NAMALWA (cell line): ENCODE data around the gene SEMA4C.
"Not testable (repeated sequence)": the region's sequence is repeated elsewhere in the genome, so short reads cannot be mapped to it uniquely, and the experiment has no call there.

ENCODE experiments used
- DNase-seq: peaks from one replicate; pipeline ENCODE4 v3.0.0-alpha.2; 2015; ENCODE audit warnings: low spot score

Gene SEMA4C

DNA sequence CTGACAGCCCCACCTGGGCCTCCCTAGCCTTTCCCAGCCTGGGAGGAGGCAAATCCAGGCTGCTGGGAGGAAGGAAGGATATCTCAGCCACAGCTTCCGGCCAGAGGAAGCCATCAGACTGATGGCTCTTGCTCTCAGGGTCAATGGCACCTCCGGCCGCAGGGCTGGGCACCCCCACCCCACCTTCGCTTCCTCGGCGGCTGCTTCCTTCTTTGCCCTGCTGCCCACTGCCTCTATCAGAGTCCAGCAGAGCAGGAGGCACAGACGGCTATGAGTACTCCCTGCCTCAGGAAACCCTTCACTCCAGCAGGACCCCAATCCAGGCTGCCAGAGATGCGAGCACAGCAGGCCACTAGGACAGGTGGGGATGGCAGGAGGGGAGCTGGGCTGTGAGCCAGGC is 3.3 kb downstream of the SEMA4C start:
- no peak for DNase-seq

DNA sequence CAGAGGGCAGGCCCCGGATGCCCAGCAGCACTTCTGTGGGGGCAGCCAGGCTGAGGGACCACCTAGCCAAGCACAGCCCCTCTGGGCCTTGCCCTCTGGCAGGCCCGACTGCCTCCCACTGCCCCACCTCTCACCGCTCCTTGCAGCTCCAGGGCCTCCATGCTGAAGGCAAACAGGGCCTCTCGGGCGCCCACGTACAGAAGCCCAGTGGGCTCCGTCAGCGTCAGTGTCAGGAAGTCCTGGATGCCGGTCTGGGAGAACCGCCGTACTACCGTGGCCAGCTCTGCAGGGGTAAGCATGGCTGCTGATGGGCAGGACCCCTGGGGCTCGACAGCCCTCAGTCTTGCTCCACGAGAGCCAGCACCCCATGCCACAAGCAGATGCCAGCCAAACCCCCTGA is 3.7 kb downstream of the SEMA4C start:
- DNase-seq = no peak

DNA sequence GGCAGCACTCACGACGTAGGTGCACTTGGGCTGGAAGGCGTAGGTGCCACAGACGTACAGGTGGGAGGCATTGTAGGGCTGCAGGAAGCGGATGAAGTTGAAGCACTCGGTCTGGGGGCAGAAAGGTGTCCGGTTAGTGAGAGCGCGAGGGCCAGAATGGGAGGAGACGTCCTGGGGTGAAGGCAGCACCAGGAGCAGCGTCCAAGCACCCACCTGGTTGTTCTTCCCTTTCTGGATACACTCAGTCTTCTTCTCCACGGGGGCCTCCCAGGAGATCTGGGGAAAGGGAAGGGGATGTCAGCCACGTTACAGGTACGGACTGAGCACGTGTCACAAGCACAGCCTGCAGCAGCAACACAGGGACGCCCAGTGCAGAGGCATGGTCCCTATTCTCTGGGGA is 4.2 kb downstream of the SEMA4C start:
- DNase-seq = no peak

DNA sequence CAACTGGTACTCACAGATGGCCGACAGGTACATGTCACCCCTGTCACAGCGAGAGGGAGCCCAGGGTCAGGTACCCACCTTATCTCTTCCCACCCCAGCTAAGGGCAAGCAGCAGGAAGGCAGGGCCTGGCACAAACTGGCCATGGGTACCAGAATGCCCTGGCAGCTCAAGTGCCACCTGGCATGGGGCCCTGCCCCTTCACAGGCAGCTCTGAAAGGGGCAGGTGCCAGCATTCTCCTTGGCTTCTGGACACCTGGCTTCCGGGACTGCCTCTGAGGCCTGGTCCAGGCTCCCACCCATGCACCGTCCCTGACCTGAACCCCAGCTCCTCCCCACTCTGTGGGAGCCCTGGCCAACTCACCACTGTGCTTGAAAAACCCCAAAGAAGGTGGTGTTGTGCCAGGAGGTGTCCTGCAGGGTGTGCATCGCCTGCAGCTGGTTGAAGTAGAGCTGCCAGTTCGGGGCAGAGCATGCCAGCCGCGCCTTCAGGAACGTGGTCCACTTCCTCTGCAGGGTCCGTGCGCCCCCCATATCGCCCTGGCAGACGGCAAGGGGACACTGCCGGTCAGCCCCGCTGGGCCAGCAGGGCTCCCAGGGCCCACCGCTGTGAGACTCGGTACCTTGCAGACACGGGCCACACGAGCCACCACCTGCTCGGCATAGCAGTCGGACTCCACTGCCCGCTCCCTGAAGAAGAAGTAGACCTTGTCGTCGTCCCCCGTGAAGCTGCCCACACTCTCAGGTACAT is 5.4 kb downstream of the SEMA4C start:
- no peak for DNase-seq

DNA sequence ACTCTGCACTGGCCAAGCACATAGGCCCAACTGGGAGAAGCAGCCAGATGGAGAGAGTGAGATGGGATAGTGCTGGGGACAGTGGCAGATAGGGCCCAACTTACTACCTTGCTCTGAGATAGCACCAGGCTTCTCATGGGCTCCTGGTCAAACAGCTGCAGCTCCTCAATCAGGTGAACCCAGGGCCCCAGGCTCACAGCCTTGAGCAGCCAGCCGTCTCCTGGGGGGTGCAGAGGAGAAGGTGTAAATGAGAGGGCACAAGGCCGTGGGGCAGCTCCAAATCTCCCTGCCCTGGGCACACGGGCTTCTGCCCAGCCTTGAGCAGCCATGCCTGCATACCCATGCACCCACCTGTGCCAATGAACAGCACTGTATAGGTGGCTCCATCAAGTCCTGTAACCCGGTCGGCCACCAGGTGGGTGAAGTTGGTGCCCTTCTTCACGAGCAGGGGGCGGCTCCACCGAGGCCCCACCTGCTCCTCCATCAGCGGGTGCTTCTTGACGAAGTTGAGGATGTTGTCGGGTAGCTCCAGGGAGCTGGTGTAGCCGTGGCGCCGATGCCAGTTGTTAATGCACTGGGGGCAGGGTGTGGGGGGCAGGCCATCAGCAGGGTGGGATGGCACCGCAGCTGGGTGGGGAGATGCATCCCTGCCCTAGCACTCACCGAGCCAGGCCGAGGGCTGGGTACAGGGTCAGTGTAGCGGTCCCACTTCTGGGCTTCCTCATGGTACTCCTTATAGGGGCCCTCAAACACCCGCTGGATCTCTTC is 6.1 kb downstream of the SEMA4C start:
- no peak for DNase-seq

DNA sequence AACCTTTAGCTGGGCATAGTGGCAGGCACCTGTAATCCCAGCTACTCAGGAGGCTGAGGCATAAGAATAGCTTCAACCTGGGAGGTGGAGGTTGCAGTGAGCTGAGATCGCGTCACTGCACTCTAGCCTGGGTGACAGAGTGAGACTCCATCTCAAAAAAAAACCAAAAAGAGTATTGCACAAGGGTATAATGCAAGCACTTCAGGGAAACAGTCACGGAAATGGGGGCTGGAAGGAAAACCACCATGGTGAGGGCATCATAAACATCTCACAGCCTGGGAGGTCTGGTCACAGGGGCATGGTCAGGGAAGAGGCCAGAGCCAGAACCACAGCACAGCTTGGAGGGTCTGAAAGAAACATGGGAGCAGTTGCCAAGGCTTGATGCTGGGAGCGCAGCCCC is 6.8 kb downstream of the SEMA4C start:
- not testable (repeated sequence) for DNase-seq

DNA sequence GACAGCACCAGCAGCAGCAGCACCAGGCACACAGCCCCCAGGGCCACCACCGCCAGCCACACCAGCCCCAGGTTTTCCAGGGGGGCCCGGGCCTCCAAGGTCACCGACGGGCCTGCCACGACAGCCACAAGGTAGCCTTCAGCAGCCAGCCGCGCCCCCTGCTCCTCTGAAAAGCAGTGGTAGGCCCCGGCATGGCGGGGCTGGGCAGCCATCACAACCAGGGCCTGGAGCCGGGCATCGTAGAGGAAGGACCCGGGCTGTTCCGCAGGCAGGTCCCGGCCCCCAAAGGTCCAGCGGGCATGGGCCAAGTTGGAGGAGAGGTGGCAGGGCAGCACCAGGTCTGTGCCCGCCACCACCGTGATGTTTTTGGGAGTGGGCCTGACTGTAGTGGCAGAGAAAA is 8.8 kb downstream of the SEMA4C start:
- no peak for DNase-seq

DNA sequence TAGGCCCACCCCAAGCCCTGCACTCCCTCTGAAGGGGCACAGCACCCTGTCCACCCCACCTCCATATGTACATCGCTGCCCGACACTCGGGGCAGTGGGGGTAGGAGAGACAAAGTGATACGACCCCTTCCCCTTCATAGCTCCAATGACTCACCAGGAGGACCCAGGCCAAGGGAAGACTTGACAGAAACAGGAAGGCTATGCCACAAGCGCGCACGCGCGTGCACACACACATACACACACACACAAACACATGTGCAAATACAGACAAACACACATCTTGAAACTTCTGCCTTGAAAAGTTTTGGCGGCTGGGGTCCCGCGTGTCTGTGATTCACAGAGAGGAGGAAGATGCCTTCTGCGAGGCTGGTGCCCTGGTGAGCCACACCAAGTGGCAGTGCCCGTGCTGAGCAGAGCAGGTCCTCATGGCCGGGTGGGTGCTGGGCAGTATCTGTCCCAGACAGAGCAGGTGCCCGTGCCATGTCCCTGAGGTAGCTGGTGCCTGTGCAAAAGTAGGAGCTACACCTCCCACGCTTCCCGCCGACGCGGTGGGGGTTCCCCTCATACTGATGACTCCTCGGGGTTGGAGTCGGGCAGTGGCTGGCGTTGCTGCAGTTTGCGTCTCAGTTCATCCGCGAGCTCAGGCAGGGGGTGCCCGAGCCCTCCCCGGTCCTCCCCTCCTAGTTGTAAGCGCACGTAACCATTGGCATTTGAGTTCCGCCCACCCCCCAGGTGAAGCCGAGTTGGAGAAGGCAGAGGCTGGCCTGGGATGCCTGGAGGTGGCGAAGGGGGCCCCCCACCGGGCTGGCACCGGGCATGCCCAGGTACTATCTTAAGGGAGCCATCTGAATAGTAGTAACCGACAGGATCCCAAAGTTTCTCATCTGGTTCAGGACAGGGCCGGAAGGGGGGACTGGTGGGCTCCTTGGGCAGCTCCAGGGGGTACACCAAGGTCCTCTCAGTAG is 9.5 kb downstream of the SEMA4C start:
- no peak for DNase-seq

DNA sequence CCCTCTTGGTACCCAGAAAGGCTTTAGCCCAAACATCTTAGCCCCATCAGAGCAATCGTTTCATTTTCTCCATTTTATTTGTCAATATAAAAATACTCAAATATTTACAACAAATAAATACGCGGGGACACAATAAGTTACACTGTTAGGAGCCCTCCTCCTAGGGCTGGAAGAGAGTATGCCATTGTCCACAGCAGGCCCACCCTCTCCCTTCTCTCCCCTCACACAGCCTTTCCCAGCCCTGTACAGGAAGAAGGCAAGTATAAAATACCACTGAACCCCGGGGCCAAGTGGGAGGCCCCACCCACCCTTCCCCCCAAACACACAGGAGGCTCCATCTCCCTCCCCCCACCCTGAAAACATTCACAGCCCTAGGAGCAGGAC is 10.2 kb downstream of the SEMA4C start:
- no peak for DNase-seq

DNA sequence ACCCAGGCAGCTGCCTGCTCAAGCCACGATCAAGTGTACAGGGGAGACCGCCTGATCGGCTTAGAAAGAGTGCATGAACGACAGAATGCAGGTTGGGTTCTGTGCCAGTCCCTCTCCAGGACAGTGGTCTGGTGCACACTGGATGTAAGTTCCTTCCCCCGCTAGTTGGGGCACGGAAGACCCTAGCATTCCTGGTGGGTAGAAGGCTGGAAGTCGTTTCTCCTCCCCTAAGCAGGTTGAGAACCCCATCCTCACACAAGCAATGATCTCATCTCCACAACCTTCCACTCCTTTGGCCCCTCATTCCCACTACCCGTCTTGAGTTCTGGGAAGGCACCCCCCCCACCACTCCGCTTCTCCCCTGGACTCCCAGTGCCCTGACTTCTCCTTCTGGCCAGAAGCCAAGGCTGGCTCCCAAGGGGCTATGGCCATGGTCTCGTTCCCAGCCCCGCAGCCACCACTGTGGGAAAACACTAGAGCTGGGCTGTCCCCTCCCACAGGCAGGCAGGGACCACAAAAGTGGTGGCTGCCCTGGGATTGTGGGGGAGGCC is 10.7 kb downstream of the SEMA4C start:
- no peak for DNase-seq

DNA sequence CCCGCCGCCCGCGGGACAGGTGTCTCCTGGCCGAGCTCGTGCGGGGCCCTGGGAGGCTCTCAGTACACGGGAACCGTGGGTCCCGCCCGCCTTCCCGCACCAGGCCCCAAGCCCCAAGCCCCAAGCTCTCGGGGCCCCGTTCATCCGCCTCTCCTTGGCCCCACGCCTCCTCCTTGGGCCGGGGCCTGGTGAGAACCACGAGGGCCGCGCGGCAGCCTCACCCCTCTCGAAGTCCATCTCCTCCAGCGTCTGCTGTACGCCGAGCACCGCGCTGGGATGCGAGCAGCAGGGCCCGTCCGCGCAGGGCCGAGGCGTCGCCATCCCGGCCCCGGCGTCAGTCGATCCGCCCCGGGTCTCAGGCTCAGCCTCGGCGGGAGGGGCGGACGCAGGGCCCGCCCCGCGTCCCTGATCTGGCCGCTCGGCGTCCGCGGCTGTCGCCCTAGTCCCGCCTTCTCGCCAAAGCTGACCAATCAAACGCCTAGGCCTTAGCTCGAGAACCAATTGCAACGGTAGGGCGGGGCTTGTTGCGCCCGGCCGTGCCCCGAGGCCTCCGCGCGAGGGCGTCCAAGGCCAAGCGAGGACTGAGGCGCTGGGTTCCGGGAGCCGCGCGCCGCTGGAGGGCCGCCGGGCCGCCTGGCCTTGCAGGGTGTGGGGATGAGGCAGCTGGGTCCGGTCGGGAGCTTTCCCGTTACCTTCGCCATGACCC is 12.1 kb downstream of the SEMA4C start, which contains the start of gene ANKRD39:
Gene ANKRD39 (minus strand): TSS at position 350 of the 706 bp plus-strand sequence. CDS start 29 bp downstream, at position 321.
- DNase-seq = peak; percentile 98

DNA sequence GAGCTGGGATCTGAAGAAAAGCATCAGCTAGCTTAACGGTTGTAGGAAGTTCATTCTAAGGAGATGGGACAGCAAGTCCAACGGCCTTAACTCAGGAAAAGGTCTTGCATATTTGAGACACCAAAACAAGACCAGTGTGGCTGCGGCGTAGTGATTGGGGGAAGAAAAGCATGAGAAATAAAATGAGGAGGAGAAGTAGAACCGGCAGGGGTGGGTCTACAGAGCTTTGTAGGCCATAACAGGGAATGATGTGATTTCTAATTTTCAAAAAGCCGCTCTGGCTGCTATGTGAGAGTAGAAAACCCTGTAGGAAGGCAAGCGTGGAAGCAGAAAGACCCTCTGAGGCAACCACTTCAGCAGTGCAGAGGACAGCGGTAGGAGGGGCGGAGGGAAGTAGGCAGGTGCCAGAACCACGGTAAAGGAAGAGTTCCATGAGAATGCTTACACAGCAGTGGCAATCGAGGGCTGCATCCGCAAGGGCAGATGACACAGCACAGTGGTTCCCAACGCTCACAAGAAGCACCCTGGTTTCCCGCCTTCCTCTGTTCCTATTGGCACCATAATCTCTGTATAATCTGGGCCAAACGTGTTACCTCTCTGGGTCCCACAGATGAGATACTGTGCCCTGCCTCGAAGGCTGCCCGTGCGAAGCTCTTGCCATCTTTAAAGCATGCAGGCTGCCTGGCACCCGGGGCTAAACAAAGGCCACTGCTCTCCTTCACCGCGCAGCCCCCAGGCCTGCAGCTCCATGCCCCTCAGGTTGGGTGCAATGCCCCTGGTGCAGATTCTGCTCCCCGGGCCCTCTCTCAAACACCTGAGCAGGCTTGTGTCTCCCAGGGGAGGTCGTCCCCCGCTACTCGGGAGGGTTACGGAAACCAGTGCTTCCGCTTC is 12.9 kb downstream of the SEMA4C start:
- DNase-seq = peak; percentile 63

DNA sequence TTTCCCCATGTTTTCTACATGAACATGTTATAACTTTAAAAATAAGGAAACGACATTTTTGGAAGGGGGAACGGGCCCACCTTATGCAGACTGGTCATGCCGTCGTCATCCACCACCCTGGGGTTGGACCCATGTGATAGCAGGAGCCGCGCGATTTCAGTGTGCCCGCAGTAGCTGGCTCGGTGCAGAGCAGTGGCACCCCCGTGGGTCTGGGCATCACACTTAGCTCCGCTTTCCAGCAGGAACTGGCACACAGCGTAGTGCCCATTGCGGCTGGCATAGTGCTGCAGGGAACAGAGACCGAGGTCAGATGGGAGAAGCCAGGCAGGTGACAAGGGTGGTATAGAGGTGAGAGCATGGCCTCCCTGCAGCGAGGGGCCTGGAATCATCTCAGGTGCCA is 16.6 kb downstream of the SEMA4C start:
- DNase-seq = no peak

DNA sequence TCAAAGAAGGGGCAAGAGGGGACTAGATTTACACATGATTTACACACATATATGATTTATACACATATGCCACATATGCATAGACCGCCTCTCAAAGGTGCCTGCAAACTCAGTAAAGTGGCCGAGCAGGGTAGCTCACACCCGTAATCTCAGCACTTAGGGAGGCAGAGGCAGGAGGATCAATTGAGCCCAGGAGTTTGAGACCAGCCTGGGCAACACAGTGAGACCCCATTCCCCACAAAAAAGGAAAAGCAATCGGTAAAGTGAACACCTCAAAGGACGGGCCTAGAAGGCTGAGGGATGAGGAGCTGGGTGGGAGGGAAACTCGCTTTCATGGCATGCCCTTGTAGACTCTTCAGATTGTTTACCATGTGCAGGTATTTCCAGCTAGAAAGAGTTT is 17.2 kb downstream of the SEMA4C start:
- no peak for DNase-seq

DNA sequence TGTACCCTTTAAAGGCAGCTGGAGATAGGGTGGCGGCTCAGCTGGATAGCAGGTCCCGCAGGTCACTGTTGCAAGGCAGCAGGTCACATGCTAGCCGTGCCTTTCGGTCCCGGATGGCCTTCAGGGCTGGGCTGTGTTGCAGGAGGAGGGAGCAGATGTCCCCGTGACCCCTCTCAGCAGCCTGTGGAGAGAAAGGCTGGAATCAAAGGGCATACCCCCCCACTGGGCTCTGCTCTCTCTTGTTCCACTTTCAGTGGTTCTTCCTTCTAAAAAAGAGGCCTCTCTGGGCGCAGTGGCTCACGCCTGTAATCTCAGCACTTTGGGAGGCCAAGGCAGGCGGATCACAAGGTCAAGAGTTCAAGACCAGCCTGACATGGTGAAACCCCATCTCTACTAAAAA is 21.6 kb downstream of the SEMA4C start:
- no peak for DNase-seq

DNA sequence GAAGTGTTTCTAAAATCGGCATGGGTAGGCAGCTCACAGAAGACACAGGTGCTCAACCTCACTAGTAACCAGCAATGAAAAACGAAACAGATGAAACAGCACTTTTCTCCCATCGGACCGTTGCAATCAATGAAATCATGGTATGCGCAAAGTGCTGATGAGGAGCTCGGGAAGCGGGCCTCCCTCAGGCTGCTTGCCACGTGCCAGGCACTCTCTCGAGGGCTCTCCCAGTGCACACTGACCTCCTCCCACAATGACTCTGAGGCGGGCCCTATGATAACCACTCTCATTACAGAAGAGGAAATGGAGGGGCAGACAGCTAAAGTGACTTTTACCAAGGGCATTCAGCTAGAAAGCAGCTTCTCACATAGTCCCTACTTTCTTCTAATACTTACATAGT is 22.3 kb downstream of the SEMA4C start:
- no peak for DNase-seq

DNA sequence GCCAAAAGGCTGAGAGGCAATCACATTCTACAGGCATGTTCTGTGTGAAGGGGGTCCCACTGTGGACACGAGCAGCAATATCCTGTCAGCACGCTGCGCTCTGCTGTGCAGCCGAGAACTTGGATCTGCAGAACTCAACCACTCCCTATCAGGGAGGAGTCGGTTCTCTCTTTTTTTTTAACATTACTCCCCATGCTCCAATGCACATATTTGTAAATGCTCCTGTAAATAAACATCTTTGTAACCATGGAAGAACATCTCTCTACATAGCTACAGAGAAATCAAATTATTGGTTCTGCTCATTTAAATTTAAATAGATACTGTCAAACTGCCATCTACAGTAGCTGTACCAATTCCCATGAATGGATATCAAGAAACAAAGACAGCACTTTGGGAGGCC is 23.1 kb downstream of the SEMA4C start:
- no peak for DNase-seq

DNA sequence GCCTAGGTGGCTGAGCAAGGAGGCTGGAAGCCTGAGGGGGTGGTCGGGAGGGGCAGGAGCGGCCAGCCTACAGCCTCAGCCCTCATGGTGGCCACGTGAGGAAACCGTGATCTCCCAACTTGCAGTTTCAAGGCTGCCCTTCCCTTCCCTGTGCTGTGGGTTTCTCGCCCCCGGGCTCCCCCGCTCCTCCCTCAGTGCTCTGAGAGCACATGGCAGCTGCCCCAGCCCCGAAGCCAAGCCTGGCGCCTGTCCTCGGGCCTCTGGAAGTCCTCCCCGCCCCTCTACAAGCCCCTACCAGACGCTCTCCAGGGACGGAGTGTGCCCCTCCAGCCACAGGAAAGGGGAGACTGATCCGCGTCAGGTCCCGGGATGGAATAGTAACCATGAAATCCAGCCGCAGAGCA is 25.5 kb downstream of the SEMA4C start:
- no peak for DNase-seq

DNA sequence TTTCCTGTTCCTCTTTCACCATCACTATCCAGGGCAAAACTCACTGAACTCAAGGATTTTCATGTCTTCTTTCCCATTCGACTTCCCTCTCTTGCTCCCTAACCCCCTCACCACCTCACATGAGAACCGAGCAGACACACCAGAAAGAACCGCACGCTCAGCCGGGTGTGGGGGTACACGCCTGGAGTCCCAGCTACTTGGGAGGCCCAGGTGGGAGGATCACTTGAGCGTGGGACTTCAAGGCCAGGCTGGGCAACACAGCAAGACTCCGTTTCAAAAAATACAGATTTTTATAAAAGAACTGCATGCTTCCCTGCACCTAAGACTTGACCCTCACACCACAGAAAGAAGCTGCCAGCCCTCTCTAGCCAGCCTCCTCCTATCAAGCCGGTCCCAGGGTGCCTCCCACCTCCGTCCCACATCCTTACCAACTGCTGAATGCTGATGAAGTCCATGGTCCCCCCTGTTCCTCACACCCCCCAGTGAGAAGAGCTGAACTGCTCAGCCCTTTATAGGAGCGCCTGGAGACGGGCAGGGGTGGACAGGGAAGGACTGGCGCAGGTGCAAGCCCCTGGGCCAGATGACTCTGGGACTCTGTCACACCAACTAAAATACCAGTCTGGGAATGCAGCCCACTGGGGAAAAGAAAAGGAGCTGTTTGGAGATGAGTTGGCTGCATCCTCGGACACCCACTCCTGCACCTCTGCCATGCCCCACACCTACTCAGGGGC is 26.2 kb downstream of the SEMA4C start, which contains the start of gene ANKRD23:
Gene ANKRD23 (minus strand): TSS at position 484 of the 731 bp plus-strand sequence. CDS start 29 bp downstream, at position 455.
- DNase-seq = no peak

DNA sequence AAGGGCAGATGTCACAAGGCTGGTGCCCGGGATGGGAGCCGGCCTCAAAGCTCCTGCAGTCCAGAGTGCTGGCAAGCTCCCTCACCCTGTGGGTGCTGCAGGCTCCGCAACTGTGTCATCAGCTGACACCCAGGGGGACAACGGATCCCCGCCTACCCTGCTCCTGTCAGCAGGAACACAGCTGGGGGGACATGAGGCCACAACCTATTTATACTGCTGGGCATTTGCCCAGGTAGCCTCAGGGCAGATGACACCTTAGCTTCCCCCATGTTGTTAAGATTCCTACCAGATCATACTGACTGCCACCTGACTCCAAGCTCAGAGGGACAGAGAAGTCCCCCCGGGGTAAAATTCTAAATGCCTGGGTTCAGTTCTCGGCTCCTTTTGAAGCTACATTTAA is 27.3 kb downstream of the SEMA4C start:
- no peak for DNase-seq
